ENCODE data around the gene CLBA1. TPM values are rescaled to one million over a fixed set of nuclear protein-coding genes. Genes with fewer than 3 reads are reported as not detected.

The CLBA1 gene
- total RNA-seq, 1 donor from 2014 or later: 10.5 TPM

DNA sequence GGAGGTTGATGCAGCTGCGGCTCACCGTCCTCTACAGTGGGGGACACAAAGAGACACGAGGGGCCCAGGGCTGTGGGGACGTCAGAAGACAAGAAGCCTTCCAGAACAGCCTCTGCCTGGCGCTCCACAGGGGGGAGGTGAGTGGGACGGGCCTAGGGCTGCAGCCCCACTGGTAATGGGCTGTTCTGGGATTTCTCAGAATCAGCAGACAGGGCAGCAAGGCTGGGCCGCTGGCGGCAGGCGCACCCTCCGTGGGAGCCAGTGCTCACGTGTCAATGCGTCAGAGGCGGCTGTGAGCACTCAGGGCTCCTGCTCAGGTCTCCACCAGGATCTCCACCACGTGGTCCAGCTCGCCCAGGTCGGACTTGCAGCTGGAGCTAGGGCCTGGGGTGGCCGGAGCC is 25.3 kb downstream of the CLBA1 start:
- Histone ChIP-seq H3K27ac (no peak overlapping the region), H3K36me3 (peaks cover 37% of the 10 kb centered on the region), H3K27me3 (ENCODE audit: low read depth) (no peaks in the 10 kb centered on the region), H3K9me3 (no peaks in the 10 kb centered on the region), H3K4me1 (peaks cover 1% of the 10 kb centered on the region), H3K4me3 (no peak overlapping the region)
- intact Hi-C loops (cut with DNase I): no loop called here
- no peak for DNase-seq
- TF ChIP-seq, protein P1, sequence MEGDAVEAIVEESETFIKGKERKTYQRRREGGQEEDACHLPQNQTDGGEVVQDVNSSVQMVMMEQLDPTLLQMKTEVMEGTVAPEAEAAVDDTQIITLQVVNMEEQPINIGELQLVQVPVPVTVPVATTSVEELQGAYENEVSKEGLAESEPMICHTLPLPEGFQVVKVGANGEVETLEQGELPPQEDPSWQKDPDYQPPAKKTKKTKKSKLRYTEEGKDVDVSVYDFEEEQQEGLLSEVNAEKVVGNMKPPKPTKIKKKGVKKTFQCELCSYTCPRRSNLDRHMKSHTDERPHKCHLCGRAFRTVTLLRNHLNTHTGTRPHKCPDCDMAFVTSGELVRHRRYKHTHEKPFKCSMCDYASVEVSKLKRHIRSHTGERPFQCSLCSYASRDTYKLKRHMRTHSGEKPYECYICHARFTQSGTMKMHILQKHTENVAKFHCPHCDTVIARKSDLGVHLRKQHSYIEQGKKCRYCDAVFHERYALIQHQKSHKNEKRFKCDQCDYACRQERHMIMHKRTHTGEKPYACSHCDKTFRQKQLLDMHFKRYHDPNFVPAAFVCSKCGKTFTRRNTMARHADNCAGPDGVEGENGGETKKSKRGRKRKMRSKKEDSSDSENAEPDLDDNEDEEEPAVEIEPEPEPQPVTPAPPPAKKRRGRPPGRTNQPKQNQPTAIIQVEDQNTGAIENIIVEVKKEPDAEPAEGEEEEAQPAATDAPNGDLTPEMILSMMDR (IDR thresholded peaks at IDR 0.05): no peak
- no peak for ATAC-seq

DNA sequence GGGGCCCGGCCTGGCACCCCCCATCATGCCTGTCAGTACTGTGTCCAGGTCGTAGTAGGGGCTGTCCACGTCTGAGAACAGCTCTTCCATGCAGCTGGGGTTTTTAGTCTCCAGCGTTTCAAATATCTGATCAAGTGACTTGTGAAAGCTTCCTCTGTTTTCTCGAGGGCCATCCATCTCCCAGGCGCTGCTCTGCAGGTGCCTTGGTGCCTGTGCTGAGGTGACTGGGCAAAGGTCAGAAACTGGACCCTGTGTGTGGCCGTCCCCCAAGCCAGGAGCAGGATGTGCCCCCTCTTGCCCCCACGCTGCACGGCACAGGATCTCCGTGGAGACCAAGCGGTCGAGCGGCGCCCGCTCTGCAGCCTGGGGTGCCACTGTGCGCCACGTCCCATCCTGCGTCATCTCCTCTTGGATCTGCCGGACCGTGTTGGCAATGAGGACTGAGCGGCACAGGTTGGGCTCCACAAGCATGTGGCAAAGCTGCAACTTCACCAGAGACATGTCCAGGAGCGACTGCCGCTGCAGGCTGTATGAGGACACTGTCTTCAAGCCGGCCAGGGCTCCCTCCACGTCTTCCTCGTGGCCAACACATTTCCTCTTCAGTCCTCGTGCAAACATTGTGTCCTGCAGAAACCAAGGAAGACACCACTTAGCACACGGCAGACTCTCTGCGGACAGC is 25.9 kb downstream of the CLBA1 start:
- H3K4me3 ChIP-seq: no peak overlapping the region
- TF ChIP-seq, protein P1 (IDR thresholded peaks at IDR 0.05): no peak
- no peaks in the 10 kb centered on the region for H3K9me3 ChIP-seq
- intact Hi-C loops (cut with DNase I): no loop called here
- H3K4me1 ChIP-seq: peaks cover 4% of the 10 kb centered on the region
- peaks cover 35% of the 10 kb centered on the region for H3K36me3 ChIP-seq
- no peak for ATAC-seq
- no peaks in the 10 kb centered on the region for H3K27me3 ChIP-seq (ENCODE audit: low read depth)
- no peak for DNase-seq
- H3K27ac ChIP-seq: no peak overlapping the region

DNA sequence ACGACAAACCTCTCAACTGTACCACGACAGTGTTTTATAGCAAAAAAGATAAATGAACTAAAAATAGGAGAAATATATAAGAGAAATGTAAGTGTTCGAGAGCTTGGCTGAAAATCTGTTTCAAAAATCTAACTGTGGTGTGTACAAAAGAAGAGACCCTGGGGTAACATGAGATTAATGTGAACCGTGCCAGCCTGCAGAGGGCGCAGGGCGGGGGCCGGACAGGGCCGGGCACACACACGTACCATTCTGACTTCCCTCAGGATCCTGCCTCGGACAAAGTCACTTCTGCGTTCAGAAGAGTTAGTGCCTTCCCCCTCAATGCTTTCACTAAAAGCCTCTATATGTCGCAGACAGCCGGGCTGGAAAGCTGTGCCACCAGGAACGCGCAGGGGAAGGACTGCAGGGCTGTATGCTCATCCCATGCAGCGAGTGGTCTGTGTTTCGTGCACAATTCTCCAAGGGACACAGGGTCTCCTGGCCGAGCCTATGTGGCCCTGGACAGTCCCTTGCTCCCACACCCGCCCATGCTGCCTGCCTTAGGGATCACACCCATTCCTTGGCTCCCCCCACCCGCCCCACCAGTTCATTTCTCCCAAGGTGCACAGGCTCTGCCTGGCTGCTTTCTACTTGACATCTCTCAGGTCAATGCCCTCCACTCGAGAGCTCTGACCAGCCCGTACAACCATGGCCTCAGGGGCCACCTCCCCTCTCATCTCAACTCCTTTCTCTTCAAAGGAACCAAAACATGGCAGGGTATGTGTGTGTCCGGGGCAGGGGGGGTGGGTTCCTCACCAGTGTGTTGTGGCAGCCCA is 26.8 kb downstream of the CLBA1 start:
- Histone ChIP-seq H3K4me3 (no peak overlapping the region), H3K4me1 (peaks cover 4% of the 10 kb centered on the region), H3K36me3 (peaks cover 35% of the 10 kb centered on the region), H3K27ac (no peak overlapping the region), H3K27me3 (ENCODE audit: low read depth) (no peaks in the 10 kb centered on the region), H3K9me3 (no peaks in the 10 kb centered on the region)
- intact Hi-C loops (cut with DNase I): no loop called here
- ATAC-seq: peak; percentile 60 to 65
- no peak for DNase-seq
- TF ChIP-seq, protein P1 (IDR thresholded peaks at IDR 0.05): peak; percentile 30

DNA sequence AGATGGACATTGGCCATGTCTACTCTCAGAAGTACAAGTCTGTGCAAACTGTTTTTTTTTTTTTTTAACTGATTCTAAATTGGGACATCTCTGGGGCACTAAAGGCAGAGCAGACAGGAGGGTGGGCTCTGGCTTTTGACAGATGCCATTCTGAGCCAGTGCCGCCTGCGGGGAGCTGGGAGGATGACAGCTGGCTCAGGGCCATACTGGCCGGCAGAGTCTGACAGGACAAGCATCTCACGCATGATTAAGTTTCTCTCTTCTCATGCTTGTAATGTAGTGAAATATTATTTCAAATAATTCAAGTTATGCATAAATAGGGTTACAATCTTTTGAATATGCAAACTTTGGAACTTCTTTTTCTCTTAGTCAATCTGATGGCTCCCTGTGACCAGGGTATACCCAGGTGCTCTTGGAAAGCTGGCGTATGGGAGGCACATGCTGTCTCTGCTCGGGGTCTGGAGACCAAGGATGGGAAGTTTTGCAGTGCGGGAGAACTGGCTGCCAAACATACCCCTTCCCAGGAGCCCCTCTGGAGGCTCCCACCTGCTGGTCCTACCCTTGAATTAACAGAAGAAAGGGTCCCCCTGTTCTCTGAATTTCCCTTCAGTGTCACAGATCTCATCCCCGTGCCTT is 27.7 kb downstream of the CLBA1 start:
- Histone ChIP-seq H3K27ac (no peak overlapping the region), H3K27me3 (ENCODE audit: low read depth) (no peaks in the 10 kb centered on the region), H3K4me1 (peaks cover 4% of the 10 kb centered on the region), H3K4me3 (no peak overlapping the region), H3K36me3 (peaks cover 27% of the 10 kb centered on the region), H3K9me3 (no peaks in the 10 kb centered on the region)
- intact Hi-C loops (cut with DNase I): no loop called here
- no peak for ATAC-seq
- DNase-seq: no peak
- TF ChIP-seq, protein P1 (IDR thresholded peaks at IDR 0.05): no peak

DNA sequence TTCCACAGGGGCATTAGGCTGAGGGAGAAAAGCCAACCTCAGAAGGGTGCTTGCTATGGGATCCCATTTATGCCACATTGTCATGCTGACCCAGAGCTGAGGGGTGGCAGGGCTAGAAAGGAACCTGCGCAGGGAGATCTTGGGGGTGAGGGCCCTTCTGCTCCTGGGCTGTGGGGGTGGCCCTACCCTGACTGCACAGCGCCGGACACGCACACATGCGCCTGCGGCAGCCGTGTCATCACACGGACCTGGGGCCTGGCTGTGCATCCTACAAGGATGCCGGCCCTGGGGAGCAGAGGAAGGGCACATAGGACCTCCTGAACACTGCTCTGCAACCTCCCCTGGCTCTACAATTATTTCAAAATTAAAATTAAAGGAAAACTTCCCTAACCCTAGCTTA is 28.4 kb downstream of the CLBA1 start:
- H3K4me1 ChIP-seq: peaks cover 6% of the 10 kb centered on the region
- TF ChIP-seq, protein P1 (IDR thresholded peaks at IDR 0.05): no peak
- no peak overlapping the region for H3K4me3 ChIP-seq
- intact Hi-C loops (cut with DNase I): no loop called here
- no peaks in the 10 kb centered on the region for H3K9me3 ChIP-seq
- DNase-seq (no peak), ATAC-seq (no peak)
- H3K27ac ChIP-seq: no peak overlapping the region
- peaks cover 26% of the 10 kb centered on the region for H3K36me3 ChIP-seq
- no peaks in the 10 kb centered on the region for H3K27me3 ChIP-seq (ENCODE audit: low read depth)
